Fibroblast of villous mesenchyme (primary cell): ENCODE results near the gene NHSL2. TPM values are rescaled to one million over a fixed set of nuclear protein-coding genes. Genes with fewer than 3 reads are reported as not detected.

Source experiments
- DNase-seq: peaks from one replicate; pipeline ENCODE4 v3.0.0-alpha.2; 2010; ENCODE audit warnings: low read depth
- H3K4me3 ChIP-seq: 2 replicates; pipeline ENCODE4 v1.5.1; 2011; ENCODE audit warnings: low read depth, mild to moderate bottlenecking, low read length
- CTCF ChIP-seq: IDR thresholded peaks from 2 replicates; pipeline ENCODE4 v1.5.1; 2012; ENCODE audit warnings: low read depth, mild to moderate bottlenecking, low read length; ENCODE audit not compliant: insufficient read depth
- total RNA-seq: library from RNA; depleted of rRNA; stranded (reverse); fragments of >200 nt; gene quantifications from 2 replicates; pipeline ENCODE4 v1.2.3, GENCODE V29; 2012

NHSL2 gene
- total RNA-seq, 1 donor, result 9.9 TPM

- DNase-seq, result no peak
- no peak for TF ChIP-seq CTCF
- no peak overlapping the region for H3K4me3 ChIP-seq
Observed at GRCh38 chrX:72020788-72021187, 110.1 kb downstream of the NHSL2 start.

- DNase-seq, result peak; percentile 11
- peak; percentile 50 for TF ChIP-seq CTCF
- H3K4me3 ChIP-seq, result no peak overlapping the region
Observed at GRCh38 chrX:72021975-72022374, 111.3 kb downstream of the NHSL2 start.

DNA sequence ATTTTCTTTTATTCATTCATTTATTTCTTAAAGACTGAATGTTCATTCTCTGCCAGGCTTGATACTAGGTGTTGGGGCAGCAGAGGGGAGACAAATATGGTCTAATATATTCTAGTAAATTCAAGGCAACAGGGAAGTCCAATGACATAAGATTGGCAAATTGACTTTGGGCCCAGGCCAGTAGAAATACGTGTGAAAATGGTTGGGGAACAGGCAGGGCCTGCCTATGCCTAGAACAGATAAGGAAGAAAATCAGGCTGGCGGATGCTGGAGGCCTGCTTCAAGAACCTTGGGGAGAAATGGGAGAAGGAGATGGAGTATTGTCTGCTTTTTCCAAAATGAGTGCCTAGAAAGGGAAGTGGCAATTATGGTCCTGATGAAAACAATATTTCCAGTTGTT, 112.4 kb downstream of the NHSL2 start:
- DNase-seq, result no peak
- TF ChIP-seq CTCF, result no peak
- no peak overlapping the region for H3K4me3 ChIP-seq

DNA sequence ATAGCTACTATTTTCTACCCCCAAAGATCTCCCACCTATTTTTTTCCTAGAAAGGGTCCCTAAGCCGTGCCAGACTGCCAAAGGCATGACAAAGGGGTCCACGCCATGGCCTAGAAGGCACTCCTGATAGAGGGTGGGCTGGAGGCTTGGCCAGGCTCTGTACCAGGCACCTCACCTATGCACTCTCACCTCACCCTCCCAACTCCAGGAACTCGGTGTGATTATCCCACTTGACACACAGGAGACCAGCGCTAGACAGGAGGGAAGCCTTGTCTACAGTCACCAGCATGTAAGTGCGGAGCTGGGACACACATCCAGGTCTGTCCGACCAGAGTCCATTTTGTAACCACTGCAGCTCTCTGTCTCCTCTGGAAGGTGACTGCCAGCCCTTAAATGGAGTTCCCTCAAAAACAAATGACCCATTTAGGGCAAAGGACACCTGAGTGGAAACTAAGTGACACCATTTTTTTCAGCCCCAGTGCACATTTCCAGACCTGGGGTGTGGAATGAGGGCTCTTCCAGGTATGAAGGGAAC, 114.7 kb downstream of the NHSL2 start:
- no peak for DNase-seq
- TF ChIP-seq CTCF, result no peak
- no peak overlapping the region for H3K4me3 ChIP-seq

DNA sequence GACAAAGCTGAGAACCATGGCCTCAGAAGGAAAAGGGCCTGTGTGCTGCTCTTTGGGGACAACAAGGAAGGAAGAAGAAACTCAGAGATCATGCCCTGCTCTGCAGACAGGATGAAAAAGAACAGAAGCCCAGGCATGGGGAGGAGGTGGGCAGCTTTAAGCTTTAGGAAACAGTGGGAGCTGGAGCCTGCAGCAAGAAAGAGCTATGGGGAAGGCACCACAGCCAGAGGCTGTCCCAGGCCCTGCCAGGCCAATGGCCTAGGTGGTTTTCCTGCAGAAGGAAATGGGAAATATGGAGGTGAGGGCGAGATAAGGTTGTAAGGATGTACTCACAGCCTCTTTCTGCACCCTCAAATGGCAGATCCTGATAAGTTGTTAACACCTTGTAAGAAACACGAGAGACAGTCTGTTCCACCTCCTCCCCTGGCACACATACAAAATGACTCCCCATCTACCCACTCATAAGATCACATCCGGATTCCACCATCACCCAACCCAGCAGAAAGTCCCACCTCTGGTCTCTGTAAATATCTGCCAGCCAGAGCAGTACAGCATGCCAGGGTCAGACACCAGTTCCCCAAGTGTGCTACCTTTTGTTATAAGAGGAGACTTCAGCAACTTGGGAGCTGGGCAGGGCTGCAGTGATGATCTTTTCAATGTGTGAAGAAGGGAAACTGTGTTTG, 115.8 kb downstream of the NHSL2 start:
- DNase-seq, result no peak
- no peak overlapping the region for H3K4me3 ChIP-seq
- no peak for TF ChIP-seq CTCF

- H3K4me3 ChIP-seq, result no peak overlapping the region
Observed at GRCh38 chrX:72027024-72027913, 116.6 kb downstream of the NHSL2 start.

More at GRCh38 chrX:72027024-72027913, 116.6 kb downstream of the NHSL2 start:
- no peak for TF ChIP-seq CTCF
- no peak for DNase-seq
